Measurements from ENCODE around the gene KCP. TPM values are rescaled to one million over a fixed set of nuclear protein-coding genes. Genes with fewer than 3 reads are reported as not detected.

KCP gene
- total and polyA plus RNA-seq, 10 of the 15 experiments (the other 5 are each of a cell fraction or from before 2014, with no cell fraction given): 0.05 to 7.8 (median 2.5) TPM

- TF ChIP-seq BCLAF1 (IDR thresholded peaks at IDR 0.05) (no peak), E2F4 (IDR thresholded peaks at IDR 0.05; ENCODE audit: low read depth, low read length) (no peak), BCL3 (IDR thresholded peaks at IDR 0.05; ENCODE audit: borderline replicate concordance, insufficient read depth, low read depth, low read length, poor library complexity, severe bottlenecking) (no peak), REST (IDR thresholded peaks at IDR 0.05; ENCODE audit: low read depth, low read length) (no peak), IKZF1 (conservative IDR thresholded peaks at IDR 0.05) (no peak), ZSCAN29 (IDR thresholded peaks at IDR 0.05) (no peak), CHD4 (IDR thresholded peaks at IDR 0.05) (no peak), RELB (IDR thresholded peaks at IDR 0.05; ENCODE audit: low read depth) (no peak), TARDBP (IDR thresholded peaks at IDR 0.05; ENCODE audit: borderline replicate concordance) (no peak)
Observed at GRCh38 chr7:128856001-128856718, 54.3 kb downstream of the KCP start (continued).

Measured in GM12878 (cell line).